WTC11 (cell line): ENCODE results near the gene RNASEH2C. TPM values are rescaled to one million over a fixed set of nuclear protein-coding genes. Genes with fewer than 3 reads are reported as not detected.

Experiments used
- ATAC-seq: fragments of 200-7000 bp; cut with Tn5 transposase; 2 replicates; pipeline ENCODE4 v1.10.0; 2021; ENCODE audit warnings: mild to moderate bottlenecking, moderate library complexity
- CTCF ChIA-PET: fragments of 300-600 bp; sonication (Branson Sonifier 250); formaldehyde crosslinking; loops from one replicate; lab custom pipeline; 2021; ENCODE audit warnings: antibody characterized with exemption; lab: Charles Lee
- POLR2A ChIA-PET: fragments of 350-600 bp; sonication (Branson Sonifier 250); formaldehyde crosslinking; loops from one replicate; lab custom pipeline; 2021; ENCODE audit warnings: antibody characterized with exemption; lab: Charles Lee
- DNase-seq: peaks from one replicate; pipeline ENCODE4 v3.0.0; 2021; ENCODE audit warnings: low spot score
- H3K27ac Mint-ChIP-seq: 2 replicates; pipeline ENCODE4 v1.8.0; 2021; ENCODE audit warnings: mixed read lengths
- H3K27me3 Mint-ChIP-seq: 2 replicates; pipeline ENCODE4 v1.8.0; 2021; ENCODE audit warnings: low read depth, mild to moderate bottlenecking, moderate library complexity, mixed read lengths
- H3K36me3 Mint-ChIP-seq: 2 replicates; pipeline ENCODE4 v1.8.0; 2021; ENCODE audit warnings: mixed read lengths
- H3K4me1 Mint-ChIP-seq: 2 replicates; pipeline ENCODE4 v1.8.0; 2022; ENCODE audit warnings: mixed read lengths
- H3K4me3 Mint-ChIP-seq: 2 replicates; pipeline ENCODE4 v1.8.0; 2021; ENCODE audit warnings: mild to moderate bottlenecking, moderate library complexity, mixed read lengths
- H3K9me3 Mint-ChIP-seq: 2 replicates; pipeline ENCODE4 v1.8.0; 2021; ENCODE audit warnings: mixed read lengths
- ATF3 ChIP-seq: sonication (generic); formaldehyde crosslinking; conservative IDR thresholded peaks from 2 replicates; pipeline ENCODE4 v1.8.1; 2022; ENCODE audit warnings: mild to moderate bottlenecking, missing genetic modification reagents
- FOXK1 ChIP-seq: sonication (generic); formaldehyde crosslinking; IDR thresholded peaks from 2 replicates; pipeline ENCODE4 v1.8.0; 2022; ENCODE audit warnings: mild to moderate bottlenecking, moderate library complexity, missing genetic modification reagents
- FOXP1 ChIP-seq: sonication (generic); formaldehyde crosslinking; IDR thresholded peaks from 2 replicates; pipeline ENCODE4 v1.8.0; 2022; ENCODE audit warnings: missing genetic modification reagents, mild to moderate bottlenecking, moderate library complexity, borderline replicate concordance
- GRHL2 ChIP-seq: fragments of 250-450 bp; sonication (Bioruptor Pico); IDR thresholded peaks from 2 replicates; pipeline ENCODE4 v1.8.0; 2022; ENCODE audit warnings: mild to moderate bottlenecking, moderate library complexity; ENCODE audit not compliant: insufficient replicate concordance, severe bottlenecking
- GTF2I ChIP-seq: fragments of 250-450 bp; sonication (Bioruptor Pico); conservative IDR thresholded peaks from 2 replicates; pipeline ENCODE4 v1.4.0; 2021; ENCODE audit warnings: mild to moderate bottlenecking
- HMGA2 ChIP-seq: fragments of 250-450 bp; sonication (Bioruptor Pico); IDR thresholded peaks from 2 replicates; pipeline ENCODE4 v1.4.0; 2021; ENCODE audit warnings: mild to moderate bottlenecking, moderate library complexity
- IRF1 ChIP-seq: sonication (generic); formaldehyde crosslinking; IDR thresholded peaks from 2 replicates; pipeline ENCODE4 v1.8.0; 2023; ENCODE audit warnings: missing genetic modification reagents
- MAX ChIP-seq: sonication (generic); formaldehyde crosslinking; IDR thresholded peaks from 2 replicates; pipeline ENCODE4 v1.8.0; 2022; ENCODE audit warnings: mild to moderate bottlenecking, missing genetic modification reagents
- NR1H2 ChIP-seq: sonication (generic); formaldehyde crosslinking; IDR thresholded peaks from 2 replicates; pipeline ENCODE4 v1.9.0; 2021; ENCODE audit warnings: mild to moderate bottlenecking, moderate library complexity, missing genetic modification reagents
- NR2C2 ChIP-seq: sonication (generic); formaldehyde crosslinking; IDR thresholded peaks from 2 replicates; pipeline ENCODE4 v1.8.0; 2022; ENCODE audit warnings: mild to moderate bottlenecking, missing genetic modification reagents
- PRDM15 ChIP-seq: sonication (generic); formaldehyde crosslinking; IDR thresholded peaks from 2 replicates; pipeline ENCODE4 v1.8.0; 2022; ENCODE audit warnings: missing genetic modification reagents
- PREB ChIP-seq: sonication (generic); formaldehyde crosslinking; IDR thresholded peaks from 2 replicates; pipeline ENCODE4 v1.8.1; 2022; ENCODE audit warnings: mild to moderate bottlenecking, missing genetic modification reagents, moderate library complexity, borderline replicate concordance
- SP1 ChIP-seq: sonication (generic); formaldehyde crosslinking; conservative IDR thresholded peaks from 2 replicates; pipeline ENCODE4 v1.8.1; 2022; ENCODE audit warnings: missing genetic modification reagents
- TEAD1 ChIP-seq: sonication (generic); formaldehyde crosslinking; IDR thresholded peaks from 2 replicates; pipeline ENCODE4 v1.8.0; 2022; ENCODE audit warnings: mild to moderate bottlenecking, missing genetic modification reagents
- USF1 ChIP-seq: sonication (generic); formaldehyde crosslinking; IDR thresholded peaks from 2 replicates; pipeline ENCODE4 v1.8.0; 2022; ENCODE audit warnings: mild to moderate bottlenecking, missing genetic modification reagents
- USF2 ChIP-seq: sonication (generic); formaldehyde crosslinking; IDR thresholded peaks from 2 replicates; pipeline ENCODE4 v1.8.1; 2023; ENCODE audit warnings: mild to moderate bottlenecking, missing genetic modification reagents, moderate library complexity
- ZNF121 ChIP-seq: sonication (generic); formaldehyde crosslinking; IDR thresholded peaks from 2 replicates; pipeline ENCODE4 v1.8.0; 2023; ENCODE audit warnings: missing genetic modification reagents
- ZNF232 ChIP-seq: sonication (generic); formaldehyde crosslinking; IDR thresholded peaks from 2 replicates; pipeline ENCODE4 v1.8.0; 2022; ENCODE audit warnings: mild to moderate bottlenecking, missing genetic modification reagents
- ZNF281 ChIP-seq: sonication (generic); formaldehyde crosslinking; IDR thresholded peaks from 2 replicates; pipeline ENCODE4 v1.8.0; 2023; ENCODE audit warnings: mild to moderate bottlenecking, missing genetic modification reagents
- ZNF423 ChIP-seq: fragments of 250-450 bp; sonication (Bioruptor Pico); IDR thresholded peaks from 2 replicates; pipeline ENCODE4 v2.1.2; 2022; ENCODE audit warnings: mild to moderate bottlenecking, moderate library complexity
- ZSCAN18 ChIP-seq: fragments of 250-450 bp; sonication (Bioruptor Pico); IDR thresholded peaks from 2 replicates; pipeline ENCODE4 v2.1.2; 2022; ENCODE audit warnings: mild to moderate bottlenecking, moderate library complexity
- total RNA-seq: library from RNA; stranded (reverse); gene quantifications from 3 replicates; pipeline ENCODE4 v1.2.3, GENCODE V29; 2021

Gene RNASEH2C
- total RNA-seq, 1 experiment from 2014 or later = 42.1 TPM

- Mint-ChIP-seq H3K4me3 (no peak overlapping the region), H3K27me3 (peaks cover 33% of the 10 kb centered on the region)
- POLR2A ChIA-PET = no interaction called here
- TF ChIP-seq PRDM15 (CRISPR knock-in tag) (no peak), MAX (CRISPR knock-in tag) (no peak), NR2C2 (CRISPR knock-in tag) (no peak), ZSCAN18 (no peak), USF1 (CRISPR knock-in tag) (no peak), HMGA2 (CRISPR knock-in tag) (no peak), SP1 (CRISPR knock-in tag) (no peak), ZNF121 (CRISPR knock-in tag) (no peak), GTF2I (no peak), ZNF232 (CRISPR knock-in tag) (no peak)
- TF ChIP-seq, all 79 proteins: peak for 0
- CTCF ChIA-PET = interaction anchor here (1.6 kb wide), 1 partner anchor 38 kb away, joined by 7 read pairs; no protein-coding TSS in a partner anchor
- no peak overlapping the region for H3K27ac Mint-ChIP-seq
- H3K36me3 Mint-ChIP-seq = no peaks in the 10 kb centered on the region
- DNase-seq = no peak
- peaks cover 27% of the 10 kb centered on the region for H3K9me3 Mint-ChIP-seq
- no peaks in the 10 kb centered on the region for H3K4me1 Mint-ChIP-seq
- ATAC-seq = no peak
Measured at GRCh38 chr11:65742353-65742752, 21.8 kb upstream of the RNASEH2C start.

- POLR2A ChIA-PET = no interaction called here
- Mint-ChIP-seq H3K4me3 (no peak overlapping the region), H3K27me3 (peaks cover 39% of the 10 kb centered on the region), H3K36me3 (peaks cover 5% of the 10 kb centered on the region), H3K27ac (no peak overlapping the region), H3K9me3 (peaks cover 38% of the 10 kb centered on the region), H3K4me1 (no peaks in the 10 kb centered on the region)
- CTCF ChIA-PET = interaction anchor here (1.6 kb wide), 1 partner anchor 39 kb away, joined by 7 read pairs; no protein-coding TSS in a partner anchor
- no peak for DNase-seq
- ATAC-seq = no peak
- TF ChIP-seq NR1H2 (CRISPR knock-in tag) (no peak), PREB (CRISPR knock-in tag) (no peak), GRHL2 (CRISPR knock-in tag) (no peak), ZNF281 (CRISPR knock-in tag) (no peak), FOXP1 (CRISPR knock-in tag) (no peak), ATF3 (CRISPR knock-in tag) (no peak), IRF1 (CRISPR knock-in tag) (no peak), TEAD1 (no peak), ZNF423 (CRISPR knock-in tag) (no peak), USF2 (no peak), FOXK1 (CRISPR knock-in tag) (no peak)
Measured at GRCh38 chr11:65741185-65741584, 20.6 kb upstream of the RNASEH2C start.
